ENCODE data around the gene ARHGAP44.

The ARHGAP44 gene

GRCh38 chr17:12830777-12831247 lies 41.5 kb downstream of the ARHGAP44 start:
- CTCF ChIA-PET: no interaction called here
- no peak overlapping the region for H3K4me3 ChIP-seq (ENCODE audit: low read depth, low read length)
- POLR2A ChIA-PET: no interaction called here
- DNase-seq (ENCODE audit: low read depth, low spot score): no peak
- TF ChIP-seq CTCF (IDR thresholded peaks at IDR 0.05; ENCODE audit: insufficient read depth, low read length, missing control alignments): no peak

- DNase-seq (ENCODE audit: low read depth, low spot score): no peak
- POLR2A ChIA-PET: no interaction called here
- no peak for TF ChIP-seq CTCF (IDR thresholded peaks at IDR 0.05; ENCODE audit: insufficient read depth, low read length, missing control alignments)
- CTCF ChIA-PET: no interaction called here
- H3K4me3 ChIP-seq (ENCODE audit: low read depth, low read length): no peak overlapping the region
Measured at GRCh38 chr17:12831839-12832238, 42.5 kb downstream of the ARHGAP44 start.

GRCh38 chr17:12839042-12839441 lies 49.7 kb downstream of the ARHGAP44 start:
- no peak for TF ChIP-seq CTCF (IDR thresholded peaks at IDR 0.05; ENCODE audit: insufficient read depth, low read length, missing control alignments)
- POLR2A ChIA-PET: no interaction called here
- CTCF ChIA-PET: no interaction called here
- H3K4me3 ChIP-seq (ENCODE audit: low read depth, low read length): no peak overlapping the region
- no peak for DNase-seq (ENCODE audit: low read depth, low spot score)

- ChIA-PET POLR2A (no interaction called here), CTCF (no interaction called here)
- DNase-seq (ENCODE audit: low read depth, low spot score): no peak
- no peak for TF ChIP-seq CTCF (IDR thresholded peaks at IDR 0.05; ENCODE audit: insufficient read depth, low read length, missing control alignments)
- no peak overlapping the region for H3K4me3 ChIP-seq (ENCODE audit: low read depth, low read length)
Measured at GRCh38 chr17:12842936-12843335, 53.6 kb downstream of the ARHGAP44 start.

- TF ChIP-seq CTCF (IDR thresholded peaks at IDR 0.05; ENCODE audit: insufficient read depth, low read length, missing control alignments): no peak
- CTCF ChIA-PET: no interaction called here
- H3K4me3 ChIP-seq (ENCODE audit: low read depth, low read length): no peak overlapping the region
- POLR2A ChIA-PET: no interaction called here
- no peak for DNase-seq (ENCODE audit: low read depth, low spot score)
Measured at GRCh38 chr17:12850996-12851395, 61.7 kb downstream of the ARHGAP44 start.

- H3K4me3 ChIP-seq (ENCODE audit: low read depth, low read length): no peak overlapping the region
- no peak for DNase-seq (ENCODE audit: low read depth, low spot score)
- ChIA-PET CTCF (no interaction called here), POLR2A (no interaction called here)
- TF ChIP-seq CTCF (IDR thresholded peaks at IDR 0.05; ENCODE audit: insufficient read depth, low read length, missing control alignments): no peak
Measured at GRCh38 chr17:12851901-12852435, 62.7 kb downstream of the ARHGAP44 start.
